HEK293 (cell line): ENCODE results near the gene DTX2.
"Not testable (repeated sequence)": the region's sequence is repeated elsewhere in the genome, so short reads cannot be mapped to it uniquely, and the experiment has no call there.

Experiments used
- BCL11A ChIP-seq: fragments of 450-650 bp; formaldehyde crosslinking; IDR thresholded peaks from 2 replicates; pipeline ENCODE4 v1.5.1; 2016; ENCODE audit warnings: low read depth, missing biosample characterization, missing genetic modification characterization
- CTCF ChIP-seq: fragments of 450-650 bp; formaldehyde crosslinking; IDR thresholded peaks from 2 replicates; pipeline ENCODE4 v1.5.1; 2016; ENCODE audit warnings: missing biosample characterization, missing genetic modification characterization
- FEZF1 ChIP-seq: fragments of 450-650 bp; formaldehyde crosslinking; IDR thresholded peaks from 2 replicates; pipeline ENCODE4 v1.5.1; 2016; ENCODE audit warnings: missing biosample characterization, missing genetic modification characterization
- RBAK ChIP-seq: fragments of 450-650 bp; formaldehyde crosslinking; IDR thresholded peaks from 2 replicates; pipeline ENCODE4 v1.5.1; 2016; ENCODE audit warnings: missing biosample characterization, missing genetic modification characterization
- ZBTB26 ChIP-seq: fragments of 450-650 bp; formaldehyde crosslinking; optimal IDR thresholded peaks from 2 replicates; pipeline ENCODE3; 2016; ENCODE audit warnings: missing biosample characterization, mild to moderate bottlenecking, missing genetic modification characterization
- ZBTB49 ChIP-seq: fragments of 450-650 bp; formaldehyde crosslinking; IDR thresholded peaks from 2 replicates; pipeline ENCODE4 v1.5.1; 2016; ENCODE audit warnings: missing biosample characterization, missing genetic modification characterization, low read depth
- ZNF184 ChIP-seq: fragments of 450-650 bp; IDR thresholded peaks from 2 replicates; pipeline ENCODE4 v1.5.1; 2018; ENCODE audit warnings: missing biosample characterization, mild to moderate bottlenecking, missing genetic modification characterization
- ZNF280C ChIP-seq: fragments of 450-650 bp; formaldehyde crosslinking; IDR thresholded peaks from 2 replicates; pipeline ENCODE4 v1.5.1; 2016; ENCODE audit warnings: missing biosample characterization, missing genetic modification characterization
- ZNF677 ChIP-seq: fragments of 450-650 bp; IDR thresholded peaks from 2 replicates; pipeline ENCODE4 v1.5.0; 2018; ENCODE audit warnings: missing biosample characterization, mild to moderate bottlenecking, missing genetic modification characterization, moderate library complexity

GRCh38 chr7:76492139-76492538, 30.6 kb downstream of the DTX2 start:
- not testable (repeated sequence) for TF ChIP-seq CTCF; ZBTB49 (tag by site-specific recombination); ZBTB26 (tag by site-specific recombination); ZNF677 (tag by site-specific recombination); ZNF280C; FEZF1; RBAK (tag by site-specific recombination); BCL11A (tag by site-specific recombination); ZNF184
